ENCODE data around the gene IGLON5.

IGLON5 gene

GRCh38 chr19:51367565-51368365, 56.3 kb downstream of the IGLON5 start:
- Mint-ChIP-seq H3K4me3 (peak overlapping the region; percentile 89 to 97), H3K4me1 (ENCODE audit: low read depth in 2 of 2) (peaks cover 56 to 79% of the 10 kb centered on the region in 2 donors), H3K27ac (peak overlapping the region; percentile 94 to 95), H3K36me3 (ENCODE audit: insufficient read depth) (peaks cover 56% of the 10 kb centered on the region), H3K27me3 (no peaks in the 10 kb centered on the region), H3K9me3 (no peaks in the 10 kb centered on the region)
- DNase-seq = peak; percentile 90 to 94 (median 92)
- ATAC-seq (replicated peaks) = peak; percentile 58

GRCh38 chr19:51368366-51369282, 57.2 kb downstream of the IGLON5 start, which contains the start of gene CLDND2:
Gene CLDND2, minus strand, starts transcription at chr19:51369003. Its CDS starts 426 bp downstream, at chr19:51368577.
- Mint-ChIP-seq H3K4me1 (ENCODE audit: low read depth in 2 of 2) (peaks cover 59 to 80% of the 10 kb centered on the region in 2 donors), H3K4me3 (peak within 1 kb of the TSS; percentile 89 to 97), H3K27ac (peak within 1 kb of the TSS; percentile 94 to 95), H3K9me3 (no peaks in the 10 kb centered on the region), H3K27me3 (no peaks in the 10 kb centered on the region), H3K36me3 (ENCODE audit: insufficient read depth) (peaks cover 59% of the 10 kb centered on the region)
- DNase-seq (peak; percentile 46 to 56 (median 47)), ATAC-seq (replicated peaks) (peak; percentile 3)

GRCh38 chr19:51370230-51370629, 58.8 kb downstream of the IGLON5 start:
- DNase-seq = no peak
- Mint-ChIP-seq H3K4me1 (ENCODE audit: low read depth in 2 of 2) (peaks cover 63 to 83% of the 10 kb centered on the region in 2 donors), H3K27ac (peak overlapping the region; percentile 78 to 95), H3K27me3 (no peaks in the 10 kb centered on the region), H3K4me3 (peak overlapping the region; percentile 89 to 97), H3K9me3 (peaks cover 0 to 4% of the 10 kb centered on the region in 2 donors), H3K36me3 (ENCODE audit: insufficient read depth) (peaks cover 59% of the 10 kb centered on the region)
- ATAC-seq (replicated peaks) = no peak

DNA sequence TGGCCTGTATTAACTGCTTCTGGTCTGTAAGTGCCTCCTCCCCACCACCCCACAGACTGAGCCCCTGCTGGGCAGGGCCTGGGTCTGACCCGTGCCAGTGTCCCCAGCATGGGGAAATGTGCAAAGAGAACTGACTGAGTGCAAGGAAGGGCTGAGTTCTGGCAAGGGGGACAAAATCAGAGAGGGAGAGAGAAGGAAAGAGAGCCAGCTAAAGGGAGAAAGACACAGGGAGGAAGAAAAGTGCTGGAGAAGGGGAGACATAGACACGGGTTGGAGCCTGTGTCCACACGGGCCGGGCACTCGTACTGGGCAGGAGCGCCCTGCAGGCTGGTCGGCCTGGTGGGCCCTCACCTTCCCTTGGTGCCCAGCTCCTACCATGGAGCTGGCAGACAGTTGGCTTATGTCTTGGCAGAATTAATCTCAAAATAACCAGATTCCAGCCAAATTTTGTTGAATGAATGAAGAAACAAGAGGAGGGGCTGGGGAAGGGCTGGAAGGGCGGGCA, 59.8 kb downstream of the IGLON5 start:
- Mint-ChIP-seq H3K27me3 (no peaks in the 10 kb centered on the region), H3K4me1 (ENCODE audit: low read depth in 2 of 2) (peaks cover 62 to 85% of the 10 kb centered on the region in 2 donors), H3K27ac (peak overlapping the region; percentile 78 to 95), H3K4me3 (peak overlapping the region; percentile 89 to 97), H3K9me3 (peaks cover 0 to 4% of the 10 kb centered on the region in 2 donors), H3K36me3 (ENCODE audit: insufficient read depth) (peaks cover 59% of the 10 kb centered on the region)
- no peak for DNase-seq
- no peak for ATAC-seq (replicated peaks)

DNA sequence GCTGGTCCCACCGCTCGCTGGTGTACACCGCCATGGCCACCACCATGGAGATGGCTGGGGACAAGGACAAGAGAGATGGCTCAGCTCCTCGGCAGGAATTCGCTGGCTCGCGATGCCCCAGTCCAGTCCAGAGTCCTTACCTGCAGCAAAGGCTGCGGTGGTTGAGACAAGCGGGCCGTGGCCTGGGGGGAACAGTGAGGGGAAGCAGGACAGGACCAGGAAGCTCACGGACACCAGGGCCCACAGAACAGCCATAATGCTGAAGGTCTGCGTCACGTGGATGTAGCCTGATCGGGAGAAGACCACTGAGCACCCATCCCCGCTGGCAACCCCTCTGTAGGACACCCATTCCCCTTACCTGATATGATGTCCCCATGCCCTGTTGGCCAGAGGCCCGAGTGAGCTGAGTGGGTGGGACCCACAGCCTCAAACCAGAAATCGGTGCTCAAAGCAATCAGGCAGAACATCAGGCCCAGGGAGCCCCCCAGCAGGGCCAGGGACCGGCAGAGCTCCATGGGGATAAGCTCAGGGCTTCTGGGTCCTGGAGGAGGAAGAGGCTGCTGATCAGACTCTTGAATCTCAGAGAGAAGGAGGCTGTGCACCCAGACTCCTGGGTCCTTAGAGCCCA, 60.7 kb downstream of the IGLON5 start:
- Mint-ChIP-seq H3K4me3 (peak overlapping the region; percentile 89 to 97), H3K36me3 (ENCODE audit: insufficient read depth) (peaks cover 54% of the 10 kb centered on the region), H3K4me1 (ENCODE audit: low read depth in 2 of 2) (peaks cover 60 to 85% of the 10 kb centered on the region in 2 donors), H3K27ac (peak overlapping the region; percentile 78 to 95), H3K27me3 (no peaks in the 10 kb centered on the region), H3K9me3 (peaks cover 0 to 4% of the 10 kb centered on the region in 2 donors)
- ATAC-seq (replicated peaks) (no peak), DNase-seq (no peak)

- peak within 1 kb of the TSS; percentile 89 to 97 for H3K4me3 Mint-ChIP-seq
- DNase-seq (peak; percentile 78 to 82 (median 82)), ATAC-seq (replicated peaks) (peak; percentile 72)
- H3K27me3 Mint-ChIP-seq = no peaks in the 10 kb centered on the region
- peak within 1 kb of the TSS; percentile 78 to 95 for H3K27ac Mint-ChIP-seq
- H3K36me3 Mint-ChIP-seq (ENCODE audit: insufficient read depth) = peaks cover 48% of the 10 kb centered on the region
- peaks cover 0 to 4% of the 10 kb centered on the region in 2 donors for H3K9me3 Mint-ChIP-seq
- H3K4me1 Mint-ChIP-seq (ENCODE audit: low read depth in 2 of 2) = peaks cover 60 to 78% of the 10 kb centered on the region in 2 donors
Observed at GRCh38 chr19:51372649-51373504, 61.4 kb downstream of the IGLON5 start, which contains the start of gene NKG7. Gene NKG7, minus strand, starts transcription at chr19:51372654. Its CDS starts 119 bp downstream, at chr19:51372535.

DNA sequence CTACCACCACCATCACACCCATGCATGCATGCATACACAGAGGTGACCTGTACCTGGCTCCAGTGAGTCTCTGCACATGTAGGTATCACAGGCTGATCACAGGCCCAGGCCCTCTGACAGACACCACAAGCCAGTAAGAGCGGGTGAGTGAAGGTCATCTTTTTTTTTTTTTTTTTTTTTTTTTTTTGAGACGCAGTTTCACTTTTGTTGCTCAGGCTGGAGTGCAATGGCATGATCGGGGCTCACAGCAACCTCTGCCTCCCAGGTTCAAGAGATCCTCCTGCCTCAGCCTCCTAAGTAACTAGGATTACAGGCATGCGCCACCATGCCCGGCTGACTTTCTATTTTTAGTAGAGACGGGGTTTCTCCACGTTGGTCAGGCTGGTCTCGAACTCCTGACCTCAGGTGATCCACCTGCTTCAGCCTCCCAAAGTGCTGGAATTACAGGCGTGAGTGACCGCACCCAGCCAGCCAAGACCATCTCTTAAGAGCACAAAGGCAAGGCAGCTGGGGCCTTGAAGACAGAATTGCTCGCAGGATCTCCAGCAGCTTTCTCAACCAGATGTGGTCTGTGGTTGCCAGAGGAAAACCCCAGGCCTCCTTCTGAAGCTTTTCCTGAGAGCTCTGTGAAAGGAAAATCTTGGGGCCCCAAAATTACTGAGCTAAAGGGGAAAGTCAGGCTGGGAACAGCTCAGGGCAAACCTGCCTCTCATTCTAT, 64.2 kb downstream of the IGLON5 start:
- peaks cover 60 to 69% of the 10 kb centered on the region in 2 donors for H3K4me1 Mint-ChIP-seq (ENCODE audit: low read depth in 2 of 2)
- H3K36me3 Mint-ChIP-seq (ENCODE audit: insufficient read depth) = peaks cover 32% of the 10 kb centered on the region
- H3K27ac Mint-ChIP-seq = peak overlapping the region; percentile 78 to 95
- peaks cover 0 to 4% of the 10 kb centered on the region in 2 donors for H3K9me3 Mint-ChIP-seq
- peak overlapping the region; percentile 53 to 89 for H3K4me3 Mint-ChIP-seq
- no peak for DNase-seq
- no peak for ATAC-seq (replicated peaks)
- no peaks in the 10 kb centered on the region for H3K27me3 Mint-ChIP-seq

- H3K4me3 Mint-ChIP-seq = no peak overlapping the region
- DNase-seq (no peak), ATAC-seq (replicated peaks) (no peak)
- peaks cover 25% of the 10 kb centered on the region for H3K36me3 Mint-ChIP-seq (ENCODE audit: insufficient read depth)
- H3K9me3 Mint-ChIP-seq = peaks cover 0 to 4% of the 10 kb centered on the region in 2 donors
- no peaks in the 10 kb centered on the region for H3K27me3 Mint-ChIP-seq
- H3K27ac Mint-ChIP-seq = no peak overlapping the region
- H3K4me1 Mint-ChIP-seq (ENCODE audit: low read depth in 2 of 2) = peaks cover 61 to 63% of the 10 kb centered on the region in 2 donors
Observed at GRCh38 chr19:51377422-51377821, 66.0 kb downstream of the IGLON5 start.

GRCh38 chr19:51380379-51380778, 68.9 kb downstream of the IGLON5 start:
- DNase-seq (no peak), ATAC-seq (replicated peaks) (no peak)
- Mint-ChIP-seq H3K4me3 (peak overlapping the region; percentile 27 to 52), H3K9me3 (no peaks in the 10 kb centered on the region), H3K27ac (peak overlapping the region; percentile 74 to 80), H3K4me1 (ENCODE audit: low read depth in 2 of 2) (peaks cover 33 to 36% of the 10 kb centered on the region in 2 donors), H3K27me3 (no peaks in the 10 kb centered on the region), H3K36me3 (ENCODE audit: insufficient read depth) (peaks cover 11% of the 10 kb centered on the region)

Measured in effector memory CD8-positive, alpha-beta T cell (primary cell).